Measurements from ENCODE around the gene TRIM6. TPM values are rescaled to one million over a fixed set of nuclear protein-coding genes. Genes with fewer than 3 reads are reported as not detected.

Gene TRIM6
- total RNA-seq, 2 experiments from 2014 or later, result not detected

DNA sequence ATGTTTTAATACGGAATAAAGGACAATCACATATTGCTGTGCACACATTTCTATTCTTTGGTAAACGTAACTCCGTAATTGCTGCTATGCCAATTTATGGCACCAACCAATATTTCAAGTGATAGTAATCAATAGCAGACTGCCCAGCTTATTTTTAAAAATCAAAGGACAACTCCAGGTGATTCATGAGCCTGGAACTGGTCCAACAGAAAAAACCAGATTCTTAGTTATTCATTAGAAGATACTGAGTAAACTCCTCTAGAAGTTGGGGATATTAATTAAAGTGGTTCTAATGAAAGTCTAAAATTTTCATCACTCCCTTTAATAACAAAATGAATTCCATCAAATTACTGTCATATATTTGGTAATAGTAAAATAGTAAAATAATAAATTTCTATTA, 38.7 kb upstream of the TRIM6 start:
- no peak overlapping the region for H3K4me3 ChIP-seq (ENCODE audit: low read length)
- H3K4me1 ChIP-seq (ENCODE audit: insufficient read depth, low read length), result no peaks in the 10 kb centered on the region
- DNase-seq (no peak), ATAC-seq (ENCODE audit: poor library complexity) (no peak)
- Mint-ChIP-seq H3K36me3 (ENCODE audit: low read depth) (no peaks in the 10 kb centered on the region), H3K27me3 (no peaks in the 10 kb centered on the region), H3K9me3 (no peaks in the 10 kb centered on the region), H3K4me3 (no peak overlapping the region), H3K27ac (no peak overlapping the region), H3K4me1 (ENCODE audit: low read depth) (no peaks in the 10 kb centered on the region)
- H3K36me3 ChIP-seq (ENCODE audit: insufficient read depth, low read length), result no peaks in the 10 kb centered on the region
- H3K27ac ChIP-seq (ENCODE audit: low read depth in 1 of 2, low read length in 2 of 2), result no peak overlapping the region
- POLR2A ChIA-PET, result no interaction called here
- H3K27me3 ChIP-seq (ENCODE audit: control insufficient read depth in 1 of 2, insufficient read depth in 2 of 2, low read length in 2 of 2), result no peaks in the 10 kb centered on the region
- CTCF ChIA-PET, result no interaction called here
- intact Hi-C loops (cut with DNase I, micrococcal nuclease), result no loop called here
- no peaks in the 10 kb centered on the region for H3K9me3 ChIP-seq (ENCODE audit: control insufficient read depth in 1 of 2, insufficient read depth in 1 of 2, low read length in 2 of 2)
- TF ChIP-seq, protein P1, sequence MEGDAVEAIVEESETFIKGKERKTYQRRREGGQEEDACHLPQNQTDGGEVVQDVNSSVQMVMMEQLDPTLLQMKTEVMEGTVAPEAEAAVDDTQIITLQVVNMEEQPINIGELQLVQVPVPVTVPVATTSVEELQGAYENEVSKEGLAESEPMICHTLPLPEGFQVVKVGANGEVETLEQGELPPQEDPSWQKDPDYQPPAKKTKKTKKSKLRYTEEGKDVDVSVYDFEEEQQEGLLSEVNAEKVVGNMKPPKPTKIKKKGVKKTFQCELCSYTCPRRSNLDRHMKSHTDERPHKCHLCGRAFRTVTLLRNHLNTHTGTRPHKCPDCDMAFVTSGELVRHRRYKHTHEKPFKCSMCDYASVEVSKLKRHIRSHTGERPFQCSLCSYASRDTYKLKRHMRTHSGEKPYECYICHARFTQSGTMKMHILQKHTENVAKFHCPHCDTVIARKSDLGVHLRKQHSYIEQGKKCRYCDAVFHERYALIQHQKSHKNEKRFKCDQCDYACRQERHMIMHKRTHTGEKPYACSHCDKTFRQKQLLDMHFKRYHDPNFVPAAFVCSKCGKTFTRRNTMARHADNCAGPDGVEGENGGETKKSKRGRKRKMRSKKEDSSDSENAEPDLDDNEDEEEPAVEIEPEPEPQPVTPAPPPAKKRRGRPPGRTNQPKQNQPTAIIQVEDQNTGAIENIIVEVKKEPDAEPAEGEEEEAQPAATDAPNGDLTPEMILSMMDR (IDR thresholded peaks at IDR 0.05), result no peak

GRCh38 chr11:5564259-5565019, 32.0 kb upstream of the TRIM6 start:
- H3K9me3 ChIP-seq (ENCODE audit: control insufficient read depth in 1 of 2, insufficient read depth in 1 of 2, low read length in 2 of 2), result no peaks in the 10 kb centered on the region
- DNase-seq, result no peak
- no peaks in the 10 kb centered on the region for H3K36me3 Mint-ChIP-seq (ENCODE audit: low read depth)
- ChIA-PET POLR2A (no interaction called here), CTCF (no interaction called here)
- H3K36me3 ChIP-seq (ENCODE audit: insufficient read depth, low read length), result no peaks in the 10 kb centered on the region
- no peak overlapping the region for H3K27ac Mint-ChIP-seq
- no peak overlapping the region for H3K4me3 Mint-ChIP-seq
- no peak for ATAC-seq (ENCODE audit: poor library complexity)
- H3K4me1 Mint-ChIP-seq (ENCODE audit: low read depth), result peaks cover 6% of the 10 kb centered on the region
- intact Hi-C loops (cut with DNase I, micrococcal nuclease), result loop anchor here in 1 of 2 experiments (10.0 kb wide), 1 partner anchor 1810 kb away; no protein-coding TSS in a partner anchor
- H3K27me3 ChIP-seq (ENCODE audit: control insufficient read depth in 1 of 2, insufficient read depth in 2 of 2, low read length in 2 of 2), result no peaks in the 10 kb centered on the region
- no peaks in the 10 kb centered on the region for H3K27me3 Mint-ChIP-seq
- H3K27ac ChIP-seq (ENCODE audit: low read depth in 1 of 2, low read length in 2 of 2), result no peak overlapping the region
- no peaks in the 10 kb centered on the region for H3K9me3 Mint-ChIP-seq
- TF ChIP-seq, protein P1 (IDR thresholded peaks at IDR 0.05), result no peak
- H3K4me1 ChIP-seq (ENCODE audit: insufficient read depth, low read length), result no peaks in the 10 kb centered on the region
- no peak overlapping the region for H3K4me3 ChIP-seq (ENCODE audit: low read length)

DNA sequence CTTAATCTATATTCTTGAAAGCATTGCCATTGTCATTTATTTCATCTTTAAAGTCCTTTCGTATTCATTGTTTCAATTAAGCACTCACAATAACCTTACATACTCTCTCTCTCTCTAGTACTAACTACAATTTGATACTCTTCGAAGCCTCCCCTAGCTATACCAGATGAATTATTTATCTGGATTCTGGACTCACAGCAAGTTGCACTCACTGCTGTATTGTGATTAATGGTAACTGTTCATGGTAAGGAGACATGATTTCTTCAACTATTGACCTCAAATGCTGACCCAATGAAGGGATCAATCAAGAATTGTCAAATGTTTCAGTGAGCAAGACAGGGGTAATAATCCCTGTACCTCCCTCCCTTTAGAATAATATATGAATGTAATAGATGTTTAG, 21.8 kb upstream of the TRIM6 start:
- no peaks in the 10 kb centered on the region for H3K4me1 ChIP-seq (ENCODE audit: insufficient read depth, low read length)
- intact Hi-C loops (cut with DNase I, micrococcal nuclease), result no loop called here
- Mint-ChIP-seq H3K9me3 (no peaks in the 10 kb centered on the region), H3K4me3 (no peak overlapping the region), H3K36me3 (ENCODE audit: low read depth) (no peaks in the 10 kb centered on the region), H3K27me3 (no peaks in the 10 kb centered on the region), H3K4me1 (ENCODE audit: low read depth) (no peaks in the 10 kb centered on the region), H3K27ac (no peak overlapping the region)
- TF ChIP-seq, protein P1 (IDR thresholded peaks at IDR 0.05), result no peak
- DNase-seq (no peak), ATAC-seq (ENCODE audit: poor library complexity) (no peak)
- H3K27me3 ChIP-seq (ENCODE audit: control insufficient read depth in 1 of 2, insufficient read depth in 2 of 2, low read length in 2 of 2), result peaks cover 0 to 4% of the 10 kb centered on the region in 2 experiments
- POLR2A ChIA-PET, result no interaction called here
- H3K27ac ChIP-seq (ENCODE audit: low read depth in 1 of 2, low read length in 2 of 2), result no peak overlapping the region
- H3K36me3 ChIP-seq (ENCODE audit: insufficient read depth, low read length), result no peaks in the 10 kb centered on the region
- H3K9me3 ChIP-seq (ENCODE audit: control insufficient read depth in 1 of 2, insufficient read depth in 1 of 2, low read length in 2 of 2), result no peaks in the 10 kb centered on the region
- no peak overlapping the region for H3K4me3 ChIP-seq (ENCODE audit: low read length)
- CTCF ChIA-PET, result no interaction called here
